Testis (tissue), 2 donors: ENCODE results near the gene IRS1.

Experiments
- CTCF ChIP-seq, 3 experiments: fragments of 450-650 bp in 2 of 3; fragments of 200-600 bp in 1 of 3; sonication (generic) in 1 of 3; IDR thresholded peaks; one replicate each; pipeline ENCODE4 v1.5.1; 2016 to 2019; ENCODE audit warnings: antibody characterized with exemption in 3 of 3, mild to moderate bottlenecking in 2 of 3, moderate library complexity in 1 of 3
- POLR2A ChIP-seq: fragments of 450-650 bp; IDR thresholded peaks from one replicate; pipeline ENCODE4 v1.6.1; 2017; ENCODE audit warnings: antibody characterized with exemption, mild to moderate bottlenecking, moderate library complexity

GRCh38 chr2:226755631-226756030 is 44.0 kb downstream of the IRS1 start:
- TF ChIP-seq CTCF (IDR thresholded peaks at IDR 0.05): no peak
- TF ChIP-seq POLR2A: no peak
